ENCODE measurements around the gene B3GNT2.
"Not testable (repeated sequence)": the region's sequence is repeated elsewhere in the genome, so short reads cannot be mapped to it uniquely, and the experiment has no call there.

B3GNT2 gene

DNA sequence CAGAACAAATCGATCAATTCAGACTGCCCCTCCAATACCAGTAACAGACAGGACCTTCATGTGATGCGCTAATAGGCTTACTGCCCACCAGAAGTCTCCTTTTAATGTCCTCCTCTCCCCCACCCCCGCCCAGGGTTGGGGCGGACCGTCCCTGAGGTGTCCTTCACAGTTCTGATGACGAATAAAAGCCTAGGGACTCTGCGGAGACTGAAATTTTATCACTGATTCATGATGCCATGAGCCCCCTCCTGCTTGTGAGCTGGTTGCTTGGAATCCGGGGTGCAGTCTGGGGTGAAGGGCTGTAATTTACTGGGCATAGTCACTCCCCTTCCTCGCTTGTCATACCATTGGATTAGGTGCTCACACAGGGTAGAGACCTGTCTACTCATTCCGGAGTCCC, 42.3 kb downstream of the B3GNT2 start:
- DNase-seq (ENCODE audit: low spot score), result no peak

DNA sequence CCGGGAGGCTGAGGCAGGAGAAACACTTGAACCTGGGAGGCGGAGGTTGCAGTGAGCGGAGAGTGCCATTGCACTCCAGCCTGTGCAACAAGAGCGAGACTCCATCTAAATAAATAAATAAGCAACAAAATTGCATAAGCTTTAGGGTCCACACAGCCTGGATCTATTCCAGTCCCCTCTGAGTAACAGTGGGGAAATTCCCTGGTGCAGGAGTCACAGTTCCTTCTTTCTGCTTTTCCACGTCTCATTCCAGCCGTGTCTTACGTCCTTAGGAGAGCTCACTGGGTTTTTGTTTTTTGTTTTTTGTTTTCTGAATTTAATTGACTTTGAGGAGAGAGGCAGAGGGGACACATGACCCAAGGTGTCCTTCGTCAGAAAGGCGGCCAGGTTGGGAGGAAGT, 44.6 kb downstream of the B3GNT2 start:
- DNase-seq (ENCODE audit: low spot score), result no peak

DNA sequence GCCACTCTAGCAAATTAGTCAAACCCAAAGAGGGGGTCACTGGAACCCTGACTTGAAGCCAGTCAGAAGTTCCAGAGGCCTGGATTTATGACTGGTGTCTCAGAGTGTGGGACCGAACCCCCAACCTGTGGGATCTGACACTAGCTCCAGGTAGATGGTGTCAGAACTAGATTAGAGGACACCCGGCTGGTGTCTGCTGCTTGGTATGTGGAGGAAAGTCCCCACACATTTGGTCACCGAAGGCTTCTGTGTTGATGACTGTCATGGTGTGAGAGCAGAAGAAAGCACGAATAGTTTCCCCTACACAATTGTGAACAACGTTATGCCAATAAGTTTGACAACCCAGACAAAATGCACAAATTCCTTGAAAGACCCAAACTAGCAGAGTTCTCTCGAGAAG, 48.1 kb downstream of the B3GNT2 start:
- no peak for DNase-seq (ENCODE audit: low spot score)

DNA sequence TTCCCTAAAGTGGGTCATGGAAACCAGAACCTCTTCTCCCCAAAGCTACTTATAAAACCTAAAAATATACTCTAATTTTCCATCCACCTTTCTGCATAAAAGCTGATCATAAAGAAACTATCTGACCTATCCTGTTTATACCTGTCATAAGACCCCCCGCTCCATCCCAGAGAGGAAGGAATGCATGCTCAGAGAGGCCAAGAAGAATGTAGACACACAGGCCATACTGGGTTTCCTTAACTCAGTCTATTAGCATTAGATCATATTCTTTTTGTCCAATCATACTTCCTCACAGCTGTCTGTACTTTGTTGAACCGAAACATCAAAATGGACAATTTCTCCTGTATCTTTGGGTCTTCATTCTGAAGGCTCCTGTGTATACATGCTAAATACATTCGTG, 52.3 kb downstream of the B3GNT2 start:
- no peak for DNase-seq (ENCODE audit: low spot score)

GRCh38 chr2:62250239-62250638, 54.3 kb downstream of the B3GNT2 start:
- no peak for DNase-seq (ENCODE audit: low spot score)

DNA sequence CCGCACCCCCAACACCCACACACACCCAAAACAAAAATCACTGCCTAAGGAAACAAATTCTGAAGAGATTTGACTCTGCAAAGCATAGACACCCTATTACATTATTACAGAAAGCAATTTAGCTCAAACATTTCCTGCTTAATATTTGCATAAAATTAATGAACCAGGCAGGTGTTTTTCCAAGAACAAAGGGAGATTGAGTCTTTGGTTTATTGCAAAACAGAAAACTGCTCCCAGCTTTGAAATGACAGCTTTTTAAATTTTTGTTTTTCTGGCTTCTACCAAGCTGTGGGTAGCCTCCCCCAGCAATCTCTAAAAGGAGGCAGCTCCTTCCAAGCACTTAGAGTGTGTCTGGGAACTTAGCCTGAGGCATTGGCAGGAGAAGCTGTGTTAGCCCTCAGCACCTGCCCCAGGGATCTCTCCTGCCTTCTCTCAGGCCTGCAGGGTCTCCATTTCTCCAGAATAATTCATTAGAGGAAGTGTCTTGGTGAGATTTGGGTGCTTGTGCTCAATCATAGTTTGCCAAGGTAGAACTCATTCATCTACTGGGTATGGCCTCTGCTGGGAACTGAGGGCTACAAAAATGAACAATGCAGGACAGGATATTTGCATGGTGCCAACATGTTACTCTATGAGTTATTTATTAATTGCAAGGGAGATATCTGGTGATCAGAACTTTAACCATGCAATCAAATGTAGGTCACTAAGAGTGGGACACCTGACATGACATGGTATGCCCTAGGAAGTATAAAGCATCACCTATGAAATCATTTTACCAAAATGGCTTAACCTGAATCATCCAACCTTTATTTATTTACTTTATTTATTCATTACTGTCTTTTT, 58.7 kb downstream of the B3GNT2 start:
- no peak for DNase-seq (ENCODE audit: low spot score)

DNA sequence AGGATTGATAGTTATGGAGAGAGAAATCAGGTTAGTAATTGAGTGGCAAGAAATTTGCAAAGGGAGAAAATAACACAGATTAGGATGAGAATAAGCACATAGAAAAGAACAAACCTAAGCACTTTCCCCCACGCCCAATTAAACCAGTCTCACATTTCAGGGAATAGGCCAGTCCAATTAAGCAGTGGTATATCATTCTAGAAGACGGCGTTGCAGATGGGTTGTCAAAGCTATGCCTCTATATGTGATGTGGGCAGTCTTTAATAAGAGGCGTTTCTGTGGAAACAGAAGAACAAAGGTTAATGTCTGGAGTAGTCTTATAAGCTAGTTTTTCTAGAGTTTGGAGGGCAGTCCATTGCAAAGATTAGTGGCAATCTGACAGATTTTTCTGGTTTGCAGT, 61.6 kb downstream of the B3GNT2 start:
- no peak for DNase-seq (ENCODE audit: low spot score)

DNA sequence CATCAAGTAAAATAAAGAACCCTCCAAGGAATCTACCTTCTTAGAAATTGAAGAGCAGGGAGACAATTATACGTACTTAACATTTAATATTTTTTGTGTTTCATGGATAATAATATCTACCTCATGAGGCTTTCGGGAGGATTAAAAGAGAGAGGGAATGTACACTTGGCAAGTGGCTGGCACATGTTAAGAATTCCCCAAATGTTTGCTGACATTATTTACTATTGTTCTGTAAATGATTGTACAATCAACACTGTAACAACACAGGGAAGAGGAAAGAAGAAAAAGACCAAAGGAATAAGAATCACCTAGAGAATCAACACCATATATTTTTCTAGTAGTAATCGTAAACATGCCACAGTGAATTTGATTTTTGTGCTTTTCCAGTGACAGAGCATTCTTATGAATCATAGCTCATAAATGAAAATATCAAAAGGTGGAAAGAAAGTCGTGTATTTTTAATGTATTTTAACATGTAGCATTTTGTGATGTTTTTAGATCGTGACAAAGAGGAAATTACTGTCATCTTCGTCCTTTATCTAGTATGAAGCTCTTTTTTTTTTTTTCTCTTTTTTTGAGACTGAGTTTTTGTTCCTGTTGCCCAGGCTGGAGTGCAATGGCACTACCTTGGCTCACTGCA, 67.3 kb downstream of the B3GNT2 start:
- DNase-seq (ENCODE audit: low spot score), result no peak

DNA sequence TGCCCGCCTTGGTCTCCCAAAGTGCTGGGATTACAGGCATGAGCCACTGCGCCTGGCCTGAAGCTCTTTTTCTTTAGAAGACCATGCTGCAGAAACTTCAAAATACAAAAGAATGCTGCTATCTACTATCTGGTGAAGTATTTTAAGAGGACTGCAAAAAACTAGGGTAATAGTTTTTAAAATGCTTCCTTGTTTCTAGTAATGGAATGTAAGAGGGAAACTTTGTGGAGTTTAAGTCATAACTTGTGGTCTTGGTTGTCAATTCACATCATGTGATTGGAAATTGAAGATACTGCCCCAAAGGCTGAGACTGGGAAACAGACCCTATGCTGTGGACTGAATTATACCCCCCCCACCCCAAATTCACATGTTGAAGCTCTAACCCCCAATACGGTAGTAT, 68.3 kb downstream of the B3GNT2 start:
- DNase-seq (ENCODE audit: low spot score), result no peak

- DNase-seq (ENCODE audit: low spot score), result no peak
Observed at GRCh38 chr2:62265106-62265505, 69.2 kb downstream of the B3GNT2 start.

GRCh38 chr2:62266433-62267038, 70.6 kb downstream of the B3GNT2 start:
- peak; percentile 59 for DNase-seq (ENCODE audit: low spot score)

DNA sequence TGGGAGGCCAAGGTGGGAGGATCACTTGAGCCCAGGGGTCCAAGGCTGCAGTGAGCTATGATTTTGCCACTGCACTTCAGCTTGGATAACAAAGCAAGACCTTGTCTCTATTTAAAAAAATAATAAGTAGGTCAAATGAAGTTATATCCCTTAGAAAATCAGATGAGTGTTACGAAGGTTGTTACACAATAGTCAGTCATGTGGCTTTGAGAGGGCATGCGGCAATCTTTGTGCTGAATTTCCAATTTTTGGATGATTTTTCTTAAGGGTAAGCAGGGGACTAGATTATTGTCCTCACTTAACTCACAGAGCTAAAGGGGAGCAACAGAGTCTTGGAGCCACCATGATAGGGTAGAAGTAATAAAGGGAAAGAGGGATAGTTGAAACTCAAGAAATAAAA, 71.8 kb downstream of the B3GNT2 start:
- DNase-seq (ENCODE audit: low spot score), result no peak

GRCh38 chr2:62268681-62269188, 72.8 kb downstream of the B3GNT2 start:
- not testable (repeated sequence) for DNase-seq (ENCODE audit: low spot score)

- DNase-seq (ENCODE audit: low spot score), result no peak
Observed at GRCh38 chr2:62270728-62271127, 74.8 kb downstream of the B3GNT2 start.

Measured in AG20443 (cell line).